ENCODE data around the gene CEP85L.

CEP85L gene

DNA sequence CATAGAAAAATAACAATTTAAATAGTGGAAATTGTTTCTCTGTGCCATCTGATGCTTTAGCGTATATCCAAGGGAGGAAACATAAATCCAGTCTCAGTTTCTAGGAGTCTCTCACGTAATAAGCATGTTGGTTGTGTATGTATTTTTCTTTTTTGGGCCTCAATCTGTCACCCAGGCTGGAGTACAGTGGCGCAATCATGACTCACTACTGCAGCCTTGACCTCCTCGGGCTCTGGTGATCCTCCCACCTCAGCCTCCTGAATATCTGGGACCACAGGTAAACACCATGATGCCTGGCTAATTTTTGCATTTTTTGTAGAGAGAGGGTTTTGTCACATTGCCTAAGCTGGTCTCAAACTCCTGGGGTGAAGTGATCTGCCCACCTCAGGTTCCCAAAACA is 181.9 kb downstream of the CEP85L start:
- TF ChIP-seq ISL1 (CRISPR knock-in tag; IDR thresholded peaks at IDR 0.05) (no peak), TCF4 (CRISPR knock-in tag; IDR thresholded peaks at IDR 0.05; ENCODE audit: borderline replicate concordance) (no peak), ZC3H10 (CRISPR knock-in tag; IDR thresholded peaks at IDR 0.05) (no peak), CSDC2 (CRISPR knock-in tag; IDR thresholded peaks at IDR 0.05) (no peak), GLIS3 (CRISPR knock-in tag; IDR thresholded peaks at IDR 0.05) (no peak), ZFP30 (CRISPR knock-in tag; IDR thresholded peaks at IDR 0.05) (no peak), BACH2 (CRISPR knock-in tag; IDR thresholded peaks at IDR 0.05; ENCODE audit: borderline replicate concordance) (no peak), TSHZ2 (CRISPR knock-in tag; IDR thresholded peaks at IDR 0.05) (no peak), SNAI2 (CRISPR knock-in tag; IDR thresholded peaks at IDR 0.05) (no peak), ZNF565 (CRISPR knock-in tag; conservative IDR thresholded peaks at IDR 0.05; ENCODE audit: low read depth) (no peak), RARB (CRISPR knock-in tag; IDR thresholded peaks at IDR 0.05) (no peak), CSRNP3 (CRISPR knock-in tag; IDR thresholded peaks at IDR 0.05) (no peak), PPARA (CRISPR knock-in tag; IDR thresholded peaks at IDR 0.05; ENCODE audit: borderline replicate concordance) (no peak)
- TF ChIP-seq, protein P1, sequence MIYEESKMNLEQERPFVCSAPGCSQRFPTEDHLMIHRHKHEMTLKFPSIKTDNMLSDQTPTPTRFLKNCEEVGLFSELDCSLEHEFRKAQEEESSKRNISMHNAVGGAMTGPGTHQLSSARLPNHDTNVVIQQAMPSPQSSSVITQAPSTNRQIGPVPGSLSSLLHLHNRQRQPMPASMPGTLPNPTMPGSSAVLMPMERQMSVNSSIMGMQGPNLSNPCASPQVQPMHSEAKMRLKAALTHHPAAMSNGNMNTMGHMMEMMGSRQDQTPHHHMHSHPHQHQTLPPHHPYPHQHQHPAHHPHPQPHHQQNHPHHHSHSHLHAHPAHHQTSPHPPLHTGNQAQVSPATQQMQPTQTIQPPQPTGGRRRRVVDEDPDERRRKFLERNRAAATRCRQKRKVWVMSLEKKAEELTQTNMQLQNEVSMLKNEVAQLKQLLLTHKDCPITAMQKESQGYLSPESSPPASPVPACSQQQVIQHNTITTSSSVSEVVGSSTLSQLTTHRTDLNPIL (CRISPR knock-in tag; IDR thresholded peaks at IDR 0.05; ENCODE audit: low read depth), result no peak
- TF ChIP-seq, protein P2, sequence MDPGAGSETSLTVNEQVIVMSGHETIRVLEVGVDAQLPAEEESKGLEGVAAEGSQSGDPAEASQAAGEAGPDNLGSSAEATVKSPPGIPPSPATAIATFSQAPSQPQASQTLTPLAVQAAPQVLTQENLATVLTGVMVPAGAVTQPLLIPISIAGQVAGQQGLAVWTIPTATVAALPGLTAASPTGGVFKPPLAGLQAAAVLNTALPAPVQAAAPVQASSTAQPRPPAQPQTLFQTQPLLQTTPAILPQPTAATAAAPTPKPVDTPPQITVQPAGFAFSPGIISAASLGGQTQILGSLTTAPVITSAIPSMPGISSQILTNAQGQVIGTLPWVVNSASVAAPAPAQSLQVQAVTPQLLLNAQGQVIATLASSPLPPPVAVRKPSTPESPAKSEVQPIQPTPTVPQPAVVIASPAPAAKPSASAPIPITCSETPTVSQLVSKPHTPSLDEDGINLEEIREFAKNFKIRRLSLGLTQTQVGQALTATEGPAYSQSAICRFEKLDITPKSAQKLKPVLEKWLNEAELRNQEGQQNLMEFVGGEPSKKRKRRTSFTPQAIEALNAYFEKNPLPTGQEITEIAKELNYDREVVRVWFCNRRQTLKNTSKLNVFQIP (CRISPR knock-in tag; IDR thresholded peaks at IDR 0.05; ENCODE audit: borderline replicate concordance, low read depth), result no peak
- ATAC-seq, result no peak

DNA sequence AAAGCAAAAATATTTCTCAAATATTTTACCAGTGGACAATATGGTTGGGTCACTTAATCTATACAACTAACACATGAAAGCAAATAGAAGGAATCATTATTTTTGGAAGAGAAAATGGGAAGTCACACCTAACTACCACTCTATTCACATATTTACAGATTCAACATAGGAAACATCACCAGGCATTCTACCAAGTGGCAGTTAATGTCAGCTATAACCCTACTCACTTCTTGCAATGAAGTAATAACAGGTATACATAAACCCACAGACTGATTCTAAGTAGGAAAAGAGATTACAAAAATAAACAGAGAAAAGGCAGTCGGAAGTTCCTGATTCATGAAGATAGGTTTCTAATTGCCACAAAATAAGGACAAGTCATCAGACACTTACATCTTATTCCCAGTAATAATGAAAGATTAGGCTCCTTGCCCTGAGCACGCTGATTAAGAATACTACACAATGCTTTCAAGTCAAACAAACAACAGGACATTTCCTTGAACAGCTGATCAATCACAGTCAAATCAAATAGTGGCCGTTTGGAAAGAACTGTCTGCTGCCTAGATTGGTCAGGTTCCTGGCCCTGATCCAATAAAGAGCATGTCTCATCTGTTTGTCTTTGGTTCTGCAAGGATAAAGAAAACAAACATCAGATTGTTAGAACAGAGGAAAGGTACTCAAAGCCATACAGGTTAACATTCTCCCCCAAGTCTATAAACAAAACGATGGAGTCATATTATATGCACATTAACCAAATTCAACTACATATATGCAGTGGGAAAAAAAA is 182.5 kb downstream of the CEP85L start:
- no peak for ATAC-seq
- TF ChIP-seq, protein P2 (CRISPR knock-in tag; IDR thresholded peaks at IDR 0.05; ENCODE audit: borderline replicate concordance, low read depth), result no peak
- TF ChIP-seq ZFP30 (CRISPR knock-in tag; IDR thresholded peaks at IDR 0.05), result no peak
- TF ChIP-seq ESRRG (CRISPR knock-in tag; IDR thresholded peaks at IDR 0.05), result no peak
- no peak for TF ChIP-seq OSR1 (CRISPR knock-in tag; IDR thresholded peaks at IDR 0.05)
- no peak for TF ChIP-seq CSRNP3 (CRISPR knock-in tag; IDR thresholded peaks at IDR 0.05)
- TF ChIP-seq ZNF70 (CRISPR knock-in tag; IDR thresholded peaks at IDR 0.05), result no peak
- TF ChIP-seq, protein P1 (CRISPR knock-in tag; IDR thresholded peaks at IDR 0.05; ENCODE audit: low read depth), result no peak
- no peak for TF ChIP-seq PATZ1 (CRISPR knock-in tag; IDR thresholded peaks at IDR 0.05; ENCODE audit: borderline replicate concordance)
